Measurements from ENCODE around the gene DEDD2. TPM values are rescaled to one million over a fixed set of nuclear protein-coding genes. Genes with fewer than 3 reads are reported as not detected.

Gene DEDD2
- total RNA-seq, 2 experiments from 2014 or later = 21.7 to 22.5 TPM

GRCh38 chr19:42253245-42254088 lies 36.0 kb upstream of the DEDD2 start:
- ChIA-PET POLR2A (interaction anchor here (0.6 to 15.0 kb wide), 4 partner anchors 17 to 292 kb away, joined by 3 to 119 read pairs (median 10); no protein-coding TSS in a partner anchor), CTCF (interaction anchor here (4.1 kb wide), 1 partner anchor 25 kb away, joined by 29 read pairs; no protein-coding TSS in a partner anchor)
- Mint-ChIP-seq H3K4me1 (ENCODE audit: low read depth) (peaks cover 30% of the 10 kb centered on the region), H3K4me3 (peak overlapping the region; percentile 95), H3K36me3 (ENCODE audit: low read depth) (peaks cover 24% of the 10 kb centered on the region), H3K27ac (peak overlapping the region; percentile 91), H3K9me3 (no peaks in the 10 kb centered on the region), H3K27me3 (peaks cover 5% of the 10 kb centered on the region)
- intact Hi-C loops (cut with micrococcal nuclease) = loop anchor here (2.0 kb wide), 1 partner anchor 15 kb away; the partner anchor contains the start of gene CIC
- no peak for TF ChIP-seq CTCF (IDR thresholded peaks at IDR 0.05)
- DNase-seq (peak; percentile 74), ATAC-seq (peak; percentile 17)

- H3K9me3 Mint-ChIP-seq = no peaks in the 10 kb centered on the region
- DNase-seq = peak; percentile 34
- intact Hi-C loops (cut with micrococcal nuclease) = no loop called here
Measured at GRCh38 chr19:42252365-42253244, 35.1 kb upstream of the DEDD2 start.

GRCh38 chr19:42251572-42252358 lies 34.3 kb upstream of the DEDD2 start:
- H3K36me3 Mint-ChIP-seq (ENCODE audit: low read depth) = peaks cover 28% of the 10 kb centered on the region
- no peaks in the 10 kb centered on the region for H3K9me3 Mint-ChIP-seq
- ATAC-seq (no peak), DNase-seq (no peak)
- intact Hi-C loops (cut with micrococcal nuclease) = no loop called here
- peak overlapping the region; percentile 95 for H3K4me3 Mint-ChIP-seq
- TF ChIP-seq CTCF (IDR thresholded peaks at IDR 0.05) = no peak
- peaks cover 36% of the 10 kb centered on the region for H3K4me1 Mint-ChIP-seq (ENCODE audit: low read depth)
- H3K27ac Mint-ChIP-seq = peak overlapping the region; percentile 91
- H3K27me3 Mint-ChIP-seq = peaks cover 5% of the 10 kb centered on the region
- ChIA-PET CTCF (interaction anchor here (0.9 to 4.1 kb wide), 4 partner anchors 10 to 40 kb away, joined by 3 to 29 read pairs (median 4); partner anchors contain the start of gene GSK3A), POLR2A (interaction anchor here (0.9 to 15.0 kb wide), 4 partner anchors 8 to 37 kb away, joined by 3 to 119 read pairs (median 10); no protein-coding TSS in a partner anchor)

More at GRCh38 chr19:42252365-42253244, 35.1 kb upstream of the DEDD2 start:
- Mint-ChIP-seq H3K4me3 (peak overlapping the region; percentile 95), H3K36me3 (ENCODE audit: low read depth) (peaks cover 24% of the 10 kb centered on the region), H3K27ac (peak overlapping the region; percentile 91), H3K4me1 (ENCODE audit: low read depth) (peaks cover 30% of the 10 kb centered on the region), H3K27me3 (peaks cover 5% of the 10 kb centered on the region)
- ChIA-PET POLR2A (interaction anchor here (0.6 to 15.0 kb wide), 6 partner anchors 9 to 291 kb away, joined by 3 to 119 read pairs (median 4); no protein-coding TSS in a partner anchor), CTCF (interaction anchor here (0.9 to 4.1 kb wide), 3 partner anchors 11 to 39 kb away, joined by 3 to 29 read pairs (median 4); partner anchors contain the start of gene GSK3A)
- no peak for ATAC-seq
- no peak for TF ChIP-seq CTCF (IDR thresholded peaks at IDR 0.05)

GRCh38 chr19:42250666-42251531 lies 33.4 kb upstream of the DEDD2 start:
- Mint-ChIP-seq H3K27me3 (peaks cover under 1% of the 10 kb centered on the region), H3K9me3 (no peaks in the 10 kb centered on the region), H3K4me1 (ENCODE audit: low read depth) (peaks cover 40% of the 10 kb centered on the region), H3K36me3 (ENCODE audit: low read depth) (peaks cover 30% of the 10 kb centered on the region), H3K27ac (peak overlapping the region; percentile 85), H3K4me3 (peak overlapping the region; percentile 58)
- ChIA-PET CTCF (interaction anchor here (1.1 to 4.1 kb wide), 3 partner anchors 9 to 28 kb away, joined by 3 to 29 read pairs (median 4); partner anchors contain the start of gene GSK3A), POLR2A (interaction anchor here (0.6 to 15.0 kb wide), 5 partner anchors 8 to 696 kb away, joined by 3 to 119 read pairs (median 5); no protein-coding TSS in a partner anchor)
- DNase-seq (peak; percentile 71), ATAC-seq (peak; percentile 17)
- no peak for TF ChIP-seq CTCF (IDR thresholded peaks at IDR 0.05)
- intact Hi-C loops (cut with micrococcal nuclease) = no loop called here

Measured in activated CD8-positive, alpha-beta T cell treated with anti-CD3 and anti-CD28 coated beads for 36 hours (primary cell).